Measurements from ENCODE around the gene PNRC1.

PNRC1 gene

DNA sequence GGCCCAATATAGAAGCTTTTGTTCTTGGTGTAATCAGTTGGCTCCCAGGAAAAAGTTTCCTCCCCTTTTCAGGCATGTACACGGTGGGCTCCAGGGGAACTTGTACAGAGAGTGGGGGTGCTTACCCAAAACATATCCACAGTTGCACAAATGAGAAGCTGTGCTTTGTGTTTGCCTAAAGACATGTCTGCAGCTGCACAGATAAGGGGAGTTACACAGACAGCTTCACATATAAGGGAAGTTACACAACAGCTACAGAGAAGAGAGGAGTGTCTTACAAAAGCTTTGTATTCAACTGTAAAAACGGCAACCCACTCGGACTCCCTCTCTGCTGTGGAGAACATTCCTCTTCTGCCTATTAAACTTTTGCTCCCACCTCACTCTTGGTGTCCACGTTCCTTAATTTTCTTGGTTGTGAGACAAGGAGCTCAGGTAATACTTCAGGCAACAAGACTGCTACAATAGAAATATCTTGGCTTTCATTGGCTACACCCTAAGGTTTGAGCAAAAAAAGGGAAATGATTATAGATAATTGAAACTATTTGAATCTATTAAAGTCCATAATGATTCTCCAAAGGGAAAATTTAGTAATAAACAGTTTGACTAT is 7.4 kb upstream of the PNRC1 start:
- no peak for DNase-seq (ENCODE audit: low spot score)
- TF ChIP-seq, protein P1, sequence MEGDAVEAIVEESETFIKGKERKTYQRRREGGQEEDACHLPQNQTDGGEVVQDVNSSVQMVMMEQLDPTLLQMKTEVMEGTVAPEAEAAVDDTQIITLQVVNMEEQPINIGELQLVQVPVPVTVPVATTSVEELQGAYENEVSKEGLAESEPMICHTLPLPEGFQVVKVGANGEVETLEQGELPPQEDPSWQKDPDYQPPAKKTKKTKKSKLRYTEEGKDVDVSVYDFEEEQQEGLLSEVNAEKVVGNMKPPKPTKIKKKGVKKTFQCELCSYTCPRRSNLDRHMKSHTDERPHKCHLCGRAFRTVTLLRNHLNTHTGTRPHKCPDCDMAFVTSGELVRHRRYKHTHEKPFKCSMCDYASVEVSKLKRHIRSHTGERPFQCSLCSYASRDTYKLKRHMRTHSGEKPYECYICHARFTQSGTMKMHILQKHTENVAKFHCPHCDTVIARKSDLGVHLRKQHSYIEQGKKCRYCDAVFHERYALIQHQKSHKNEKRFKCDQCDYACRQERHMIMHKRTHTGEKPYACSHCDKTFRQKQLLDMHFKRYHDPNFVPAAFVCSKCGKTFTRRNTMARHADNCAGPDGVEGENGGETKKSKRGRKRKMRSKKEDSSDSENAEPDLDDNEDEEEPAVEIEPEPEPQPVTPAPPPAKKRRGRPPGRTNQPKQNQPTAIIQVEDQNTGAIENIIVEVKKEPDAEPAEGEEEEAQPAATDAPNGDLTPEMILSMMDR (IDR thresholded peaks at IDR 0.05; ENCODE audit: extremely low read depth, missing control alignments): no peak

- DNase-seq (ENCODE audit: low spot score): no peak
- TF ChIP-seq, protein P1 (IDR thresholded peaks at IDR 0.05; ENCODE audit: extremely low read depth, missing control alignments): no peak
Measured at GRCh38 chr6:89073840-89074239, 6.7 kb upstream of the PNRC1 start.

GRCh38 chr6:89079511-89080234 is 878 bp upstream of the PNRC1 start:
- peak; percentile 53 for DNase-seq (ENCODE audit: low spot score)
- TF ChIP-seq, protein P1 (IDR thresholded peaks at IDR 0.05; ENCODE audit: extremely low read depth, missing control alignments): no peak

- TF ChIP-seq, protein P1 (IDR thresholded peaks at IDR 0.05; ENCODE audit: extremely low read depth, missing control alignments): no peak
- DNase-seq (ENCODE audit: low spot score): no peak
Measured at GRCh38 chr6:89081129-89081422, 525 bp downstream of the PNRC1 start.

DNA sequence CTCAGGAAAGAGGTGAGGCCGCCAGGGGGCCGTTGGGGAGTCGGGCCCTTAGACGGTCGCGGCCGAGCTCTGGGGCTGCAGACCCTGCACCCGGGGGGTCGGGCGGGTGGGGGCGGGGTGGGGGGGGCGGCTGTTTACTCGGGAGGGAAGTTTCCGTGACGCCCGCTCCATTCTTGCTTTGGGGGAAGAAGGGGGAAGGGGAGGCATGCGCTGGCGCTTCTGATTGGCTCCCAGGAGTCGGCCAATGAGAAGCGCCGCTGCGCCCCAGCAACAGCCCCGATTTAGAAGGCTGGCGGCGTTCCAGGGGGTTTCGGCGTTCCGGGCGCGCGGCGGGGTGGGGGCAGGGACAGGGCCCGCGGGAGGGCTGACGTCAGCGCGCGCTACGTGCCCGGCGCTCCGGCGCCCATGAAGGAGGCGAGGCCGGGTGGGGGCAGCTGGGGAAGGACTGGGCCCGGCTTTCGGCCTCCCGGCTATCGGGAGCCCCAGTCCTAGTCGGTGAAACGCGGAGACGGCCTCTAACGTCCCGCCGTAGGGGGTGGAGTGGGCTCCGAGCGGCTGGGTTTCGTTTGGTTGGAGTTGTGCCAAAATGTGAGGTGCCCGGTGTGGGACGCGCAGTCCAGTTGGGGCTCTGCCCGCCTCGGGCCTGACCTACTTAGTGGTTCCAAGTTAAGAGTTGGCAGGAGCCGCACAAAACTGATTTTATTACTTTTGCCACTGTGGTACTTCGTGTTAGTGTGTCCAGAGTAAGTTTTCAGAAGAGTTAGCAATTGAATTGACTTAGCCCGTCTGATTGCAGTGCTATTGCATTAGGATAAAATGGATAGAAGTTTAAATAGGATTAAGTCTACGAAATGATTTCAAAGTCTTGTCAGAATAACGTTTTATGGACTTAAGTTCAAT is 1.1 kb downstream of the PNRC1 start:
- TF ChIP-seq, protein P1 (IDR thresholded peaks at IDR 0.05; ENCODE audit: extremely low read depth, missing control alignments): no peak
- peak; percentile 95 for DNase-seq (ENCODE audit: low spot score)

DNA sequence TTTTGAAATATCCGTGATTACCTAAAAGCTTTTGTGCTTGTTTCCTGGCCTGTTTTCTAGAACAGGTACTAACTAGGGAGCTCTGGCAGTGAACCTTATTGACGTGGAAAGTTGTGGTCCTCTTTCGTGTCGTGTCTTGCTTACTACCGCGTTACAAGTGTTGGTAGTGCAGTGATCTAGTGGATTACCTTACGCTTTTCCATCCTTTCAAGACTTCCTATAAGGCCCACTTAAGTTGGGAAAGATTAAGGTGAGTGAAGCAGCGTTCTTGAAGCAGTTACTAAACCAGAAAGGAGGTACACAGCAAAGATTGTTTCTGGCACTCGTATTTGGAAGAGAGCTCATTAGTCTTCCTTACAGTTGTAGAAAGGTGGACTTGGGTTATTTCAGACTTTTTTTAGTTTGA is 1.9 kb downstream of the PNRC1 start:
- TF ChIP-seq, protein P1 (IDR thresholded peaks at IDR 0.05; ENCODE audit: extremely low read depth, missing control alignments): no peak
- peak; percentile 27 for DNase-seq (ENCODE audit: low spot score)

DNA sequence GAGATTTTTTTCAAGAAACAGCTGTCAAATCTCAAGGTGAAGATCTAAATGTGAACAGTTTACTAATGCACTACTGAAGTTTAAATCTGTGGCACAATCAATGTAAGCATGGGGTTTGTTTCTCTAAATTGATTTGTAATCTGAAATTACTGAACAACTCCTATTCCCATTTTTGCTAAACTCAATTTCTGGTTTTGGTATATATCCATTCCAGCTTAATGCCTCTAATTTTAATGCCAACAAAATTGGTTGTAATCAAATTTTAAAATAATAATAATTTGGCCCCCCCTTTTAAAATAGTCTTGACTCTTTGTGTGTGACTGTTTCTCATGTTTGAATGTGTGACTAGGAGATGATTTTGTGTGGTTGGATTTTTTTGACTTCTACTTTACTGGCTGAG is 4.0 kb downstream of the PNRC1 start:
- no peak for DNase-seq (ENCODE audit: low spot score)
- TF ChIP-seq, protein P1 (IDR thresholded peaks at IDR 0.05; ENCODE audit: extremely low read depth, missing control alignments): no peak
